ENCODE measurements around the gene OR6C75.
"Not testable (repeated sequence)": the region's sequence is repeated elsewhere in the genome, so short reads cannot be mapped to it uniquely, and the experiment has no call there.

Gene OR6C75
- total RNA-seq = 0 to 0.07 (median 0) reads per million in 18 experiments

DNA sequence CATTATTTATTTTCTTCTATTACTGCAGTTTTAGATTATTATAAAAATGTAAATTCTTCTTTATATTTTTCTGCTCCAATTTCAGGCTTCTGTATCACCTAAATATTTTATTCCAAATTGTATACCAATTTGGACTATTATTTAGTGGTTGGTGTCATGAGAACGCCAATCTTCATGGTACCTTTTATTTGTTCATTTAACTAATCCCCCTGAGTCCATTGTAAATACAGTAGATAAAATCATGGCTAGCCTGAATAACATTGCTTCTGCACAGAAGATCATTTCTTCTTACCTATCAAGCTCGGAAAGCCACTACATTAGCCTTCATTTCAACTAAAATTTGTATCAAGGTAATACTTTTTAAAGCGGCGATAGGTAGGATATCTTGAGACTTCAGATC, at the start of gene OR6C75:
OR6C75 (plus strand) TSS at position 301 of the 400 bp plus-strand sequence. CDS start 2,136 bp downstream, outside the sequence.
- no peak for DNase-seq

DNA sequence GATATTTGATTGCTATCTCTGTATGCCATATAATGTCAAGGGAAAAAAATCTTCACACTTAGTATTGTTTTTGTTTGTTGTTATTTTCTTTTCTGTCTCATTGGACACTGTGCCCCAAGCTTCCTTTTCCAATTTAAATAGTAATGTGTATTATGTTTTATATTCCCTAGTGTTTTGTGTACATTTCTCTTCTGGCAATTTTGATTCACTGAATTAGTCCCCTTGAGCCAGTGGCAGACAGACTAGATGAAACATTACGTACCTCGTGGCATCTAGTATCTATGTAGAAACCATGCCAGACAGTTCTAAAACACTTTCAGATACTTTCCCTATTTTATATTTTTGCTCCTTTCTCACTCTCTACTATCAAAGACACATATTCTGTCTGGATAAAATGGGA, 48.7 kb upstream of the OR6C75 start, which contains the start of gene OR6C1:
OR6C1 (plus strand) TSS at position 301 of the 400 bp plus-strand sequence. CDS start 6,257 bp downstream, outside the sequence.
- DNase-seq = no peak

DNA sequence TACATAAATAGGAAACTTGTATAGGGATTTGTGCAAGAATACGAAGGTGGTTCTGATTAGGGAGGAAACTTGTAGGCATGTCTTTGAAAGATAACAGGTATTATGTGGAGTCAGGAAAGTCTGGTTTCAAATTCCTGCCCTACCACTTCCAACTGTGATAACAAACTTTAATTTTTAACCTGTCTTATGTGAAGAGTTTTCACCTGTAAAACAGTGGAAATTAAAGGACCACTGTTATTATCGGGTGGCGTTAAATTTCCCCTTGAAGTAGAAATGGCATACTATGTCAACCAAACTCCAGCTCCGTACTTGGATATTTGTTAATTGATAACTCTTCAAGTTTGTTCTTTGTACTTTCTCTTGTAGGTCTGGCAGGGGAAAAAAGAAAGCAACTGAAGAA, 42.6 kb upstream of the OR6C75 start:
- no peak for DNase-seq

DNA sequence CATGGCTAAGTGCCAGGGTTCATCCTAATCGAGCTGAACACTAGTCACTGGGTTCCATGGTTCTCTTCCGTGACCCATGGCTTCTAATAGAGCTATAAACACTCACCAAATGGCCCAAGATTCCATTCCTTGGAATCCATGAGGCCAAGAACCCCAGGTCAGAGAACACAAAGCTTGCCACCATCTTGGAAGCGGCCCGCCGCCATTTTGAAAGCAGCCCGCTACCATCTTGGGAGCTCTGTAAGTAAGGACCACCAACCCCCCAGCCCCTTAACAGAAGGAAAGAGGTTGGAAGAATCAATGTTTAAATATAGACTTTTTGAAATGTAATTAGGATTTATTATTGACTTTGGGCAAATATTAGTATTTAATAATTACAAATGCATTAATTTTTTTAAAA, 37.0 kb upstream of the OR6C75 start:
- not testable (repeated sequence) for DNase-seq

DNA sequence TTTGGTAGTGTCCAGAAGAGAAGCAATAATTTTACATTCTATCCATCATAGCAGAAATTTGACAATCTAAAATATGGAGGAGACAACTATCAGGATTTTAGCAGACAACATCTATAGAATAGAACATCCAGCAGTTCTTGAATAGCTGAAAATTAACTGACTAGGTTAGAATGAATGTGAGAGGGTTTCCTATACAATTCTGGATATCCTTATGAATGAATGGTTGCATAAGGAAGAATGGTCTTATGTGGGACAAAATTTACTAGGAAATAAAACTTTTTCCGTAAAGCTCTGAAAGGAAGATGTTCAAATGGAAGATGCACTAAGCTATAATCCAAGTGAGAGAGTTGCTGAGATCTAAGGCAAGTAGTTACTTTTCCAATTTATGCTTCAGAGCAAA, 32.3 kb upstream of the OR6C75 start, which contains the start of gene OR6C3:
OR6C3 (plus strand) TSS at position 301 of the 400 bp plus-strand sequence. CDS start 955 bp downstream, outside the sequence.
- no peak for DNase-seq

DNA sequence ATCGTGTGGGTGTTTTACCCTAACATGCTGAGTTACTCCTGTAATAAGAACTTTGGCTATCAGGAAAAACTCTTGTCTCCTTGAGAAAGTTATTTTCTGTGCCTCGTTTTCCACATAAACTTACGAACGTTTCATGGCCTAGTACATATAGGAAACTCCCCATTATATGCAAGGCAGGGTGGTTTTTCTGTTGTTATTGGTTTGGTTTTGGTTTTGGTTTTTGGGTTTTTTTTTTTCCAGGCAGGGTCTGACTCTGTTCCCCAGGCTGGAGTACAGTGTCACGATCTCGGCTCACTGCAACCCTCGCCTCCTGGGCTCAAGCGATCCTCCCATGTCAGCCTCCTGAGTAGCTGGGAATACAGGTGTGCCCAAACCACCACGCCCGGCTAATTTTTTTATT, 26.8 kb upstream of the OR6C75 start:
- no peak for DNase-seq

DNA sequence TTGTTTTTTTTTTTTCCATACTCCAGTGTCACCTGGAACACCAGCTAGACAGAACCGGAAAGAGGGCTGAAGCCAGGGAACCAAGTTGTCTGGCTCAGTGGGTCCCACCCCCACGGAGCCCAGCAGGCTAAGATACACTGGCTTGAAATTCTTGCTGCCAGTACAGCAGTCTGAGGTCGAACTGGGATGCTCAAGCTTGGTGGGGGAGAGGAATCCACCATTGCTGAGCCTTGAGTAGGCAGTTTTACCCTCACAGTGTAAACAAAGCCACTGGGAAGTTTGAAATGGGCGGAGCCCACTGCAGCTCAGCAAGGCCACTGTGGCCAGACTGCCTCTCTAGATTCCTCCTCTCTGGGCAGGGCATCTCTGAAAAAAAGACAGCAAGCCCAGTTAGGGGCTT, 7.4 kb upstream of the OR6C75 start:
- not testable (repeated sequence) for DNase-seq

DNA sequence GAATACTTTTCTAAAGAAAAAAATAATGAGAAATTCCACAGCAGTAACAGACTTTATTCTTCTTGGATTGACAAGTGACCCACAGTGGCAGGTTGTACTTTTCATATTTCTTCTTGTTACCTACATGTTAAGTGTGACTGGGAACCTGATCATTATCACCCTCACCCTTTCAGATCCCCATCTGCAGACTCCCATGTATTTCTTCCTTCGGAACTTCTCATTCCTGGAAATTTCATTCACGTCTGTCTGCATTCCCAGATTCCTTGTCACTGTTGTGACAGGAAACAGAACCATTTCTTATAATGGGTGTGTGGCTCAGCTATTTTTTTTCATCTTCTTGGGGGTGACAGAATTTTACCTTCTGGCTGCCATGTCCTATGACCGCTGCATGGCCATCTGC, 2.3 kb downstream of the OR6C75 start:
- no peak for DNase-seq

DNA sequence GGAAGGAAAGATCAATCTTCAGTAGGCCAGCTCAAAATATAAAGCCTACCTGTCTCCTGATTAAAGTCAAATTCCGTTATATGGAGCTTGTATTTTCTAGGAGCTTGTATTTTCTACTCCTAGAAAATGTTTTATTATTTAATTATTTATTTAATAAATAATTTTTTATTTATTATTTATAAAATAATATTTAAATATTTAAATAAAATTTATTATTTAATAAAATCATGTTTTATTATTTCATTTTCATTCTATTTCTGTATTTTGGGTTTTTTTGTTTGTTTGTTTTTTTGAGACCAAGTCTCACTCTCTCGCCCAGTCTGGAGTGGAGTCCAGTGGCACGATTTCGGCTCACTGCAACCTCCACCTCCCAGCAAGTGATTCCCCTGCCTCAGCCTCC, 9.7 kb downstream of the OR6C75 start:
- DNase-seq = no peak

DNA sequence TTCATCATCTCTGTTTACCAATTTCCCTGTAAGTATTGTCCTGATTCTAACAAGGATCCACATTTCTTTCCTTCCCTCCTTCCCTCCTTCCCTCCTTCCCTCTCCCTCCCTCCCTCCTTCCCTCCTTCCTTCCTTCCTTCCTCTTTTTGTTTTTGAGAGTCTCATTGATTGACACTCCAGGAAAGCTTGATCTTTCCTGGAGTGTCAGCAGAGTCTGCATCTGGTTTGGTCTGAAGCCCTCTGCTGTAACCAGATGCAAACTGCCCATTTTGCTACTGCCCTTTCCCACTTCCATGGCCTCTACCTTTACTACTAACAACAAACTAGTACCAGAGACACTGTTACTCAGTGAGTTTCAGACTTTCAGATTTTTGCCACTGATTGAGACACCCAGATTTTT, 23.1 kb downstream of the OR6C75 start:
- DNase-seq = no peak

DNA sequence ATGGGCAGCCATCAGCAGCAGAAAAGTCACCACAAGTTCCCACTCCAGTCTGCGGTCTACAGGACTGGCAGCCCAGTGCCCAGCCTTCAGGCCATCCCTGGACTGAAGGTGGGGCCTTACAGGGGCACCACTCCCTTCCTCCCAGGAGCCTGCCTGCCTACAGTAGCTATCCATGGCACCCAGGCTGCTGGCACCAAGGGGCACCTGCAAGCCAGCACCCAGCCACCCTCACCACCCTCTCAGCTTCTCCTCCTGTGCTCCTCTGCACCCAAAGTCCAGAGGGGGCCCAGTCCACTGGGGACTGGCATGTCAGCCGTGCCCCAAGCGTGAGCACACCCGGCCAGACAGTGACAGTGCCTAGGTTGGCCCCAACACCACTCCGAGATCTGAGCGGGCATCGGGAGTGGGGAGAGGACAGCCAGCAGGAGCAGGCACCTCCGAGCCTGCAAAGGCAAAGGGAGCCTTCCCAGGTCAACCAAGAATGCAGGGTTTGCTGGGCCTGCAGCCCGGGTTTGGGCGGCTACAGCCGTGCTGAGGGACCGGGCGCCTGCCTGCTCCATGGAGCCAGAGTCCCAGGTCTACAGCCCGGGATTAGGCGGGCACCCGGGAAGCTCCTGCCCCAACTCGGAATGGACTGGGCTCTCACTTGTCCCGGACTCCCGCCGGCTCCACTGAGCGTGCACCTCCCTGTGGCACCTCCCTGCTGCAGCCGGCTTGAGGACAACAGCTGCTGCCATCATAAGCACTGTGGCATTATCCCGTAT, 29.4 kb downstream of the OR6C75 start:
- no peak for DNase-seq

DNA sequence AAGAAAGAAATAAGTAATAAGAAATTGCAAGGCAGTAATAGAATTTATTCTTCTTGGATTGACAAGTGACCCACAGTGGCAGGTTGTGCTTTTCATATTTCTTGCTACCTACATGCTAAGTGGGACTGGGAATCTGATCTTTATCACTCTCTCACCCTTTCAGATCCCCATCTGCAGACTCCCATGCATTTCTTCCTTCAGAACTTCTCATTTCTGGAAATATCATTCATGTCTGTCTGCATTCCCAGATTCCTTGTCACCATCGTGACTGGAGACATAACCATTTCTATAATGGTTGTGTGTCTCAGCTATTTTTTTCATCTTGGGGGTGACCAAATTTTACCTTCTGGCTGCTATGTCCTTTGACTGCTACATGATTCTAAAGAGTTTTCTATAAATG, 33.6 kb downstream of the OR6C75 start:
- no peak for DNase-seq

DNA sequence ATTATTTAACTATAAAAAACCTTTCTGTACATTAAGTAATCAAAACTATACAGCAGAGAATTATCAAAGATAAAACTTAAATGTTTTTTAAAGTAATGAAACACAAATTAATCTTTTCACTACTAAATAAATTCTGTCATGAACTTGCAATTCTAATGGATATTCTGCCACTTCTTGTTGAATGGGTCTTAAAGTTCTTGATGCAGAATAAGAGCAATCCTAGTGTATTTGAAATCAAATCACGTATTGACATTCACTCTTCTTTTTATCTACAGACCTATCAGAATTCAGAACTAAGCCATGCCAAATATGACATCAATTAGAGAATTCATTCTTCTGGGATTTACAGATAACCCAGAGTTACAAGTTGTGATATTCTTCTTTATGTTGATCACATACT, 37.5 kb downstream of the OR6C75 start, which contains the start of gene OR6C65:
OR6C65 (plus strand) TSS at position 301 of the 400 bp plus-strand sequence; CDS start at position 301, 0 bp downstream.
- DNase-seq = no peak

DNA sequence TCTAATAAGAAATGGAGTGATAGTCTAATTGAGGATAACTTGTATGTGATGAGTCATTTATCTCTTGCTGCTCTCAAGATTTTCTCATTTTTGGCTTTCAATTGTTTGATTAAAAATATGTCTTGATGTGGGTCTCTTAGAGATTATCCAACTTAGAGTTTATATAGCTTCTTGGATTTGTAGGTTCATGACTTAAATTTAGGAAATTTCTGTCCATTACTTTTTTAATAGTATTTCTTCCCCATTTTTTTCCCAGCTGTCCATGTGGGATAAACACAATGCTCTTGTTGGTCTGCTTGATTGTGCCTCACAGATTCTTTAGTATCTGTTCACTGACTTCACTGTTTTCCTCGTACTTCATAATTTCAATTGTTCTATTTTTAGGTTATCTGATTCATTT, 45.1 kb downstream of the OR6C75 start:
- no peak for DNase-seq

DNA sequence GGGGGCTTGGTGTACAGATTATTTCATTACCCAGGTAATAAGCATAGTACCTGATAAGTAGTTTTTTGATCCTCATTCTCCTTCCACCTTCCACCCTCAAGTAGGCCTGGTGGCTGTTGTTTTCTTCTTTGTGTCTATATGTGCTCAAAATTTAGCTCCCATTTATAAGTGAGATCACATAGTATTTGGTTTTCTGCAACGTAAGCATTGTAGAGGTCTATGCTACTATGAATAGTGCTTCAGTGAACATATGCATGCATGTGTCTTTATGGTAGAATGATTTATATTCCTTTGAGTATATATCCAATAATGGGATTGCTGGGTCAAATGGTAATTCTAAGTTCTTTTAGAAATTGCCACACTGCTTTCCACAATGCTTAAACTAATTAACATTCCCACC, 46.4 kb downstream of the OR6C75 start:
- not testable (repeated sequence) for DNase-seq

DNA sequence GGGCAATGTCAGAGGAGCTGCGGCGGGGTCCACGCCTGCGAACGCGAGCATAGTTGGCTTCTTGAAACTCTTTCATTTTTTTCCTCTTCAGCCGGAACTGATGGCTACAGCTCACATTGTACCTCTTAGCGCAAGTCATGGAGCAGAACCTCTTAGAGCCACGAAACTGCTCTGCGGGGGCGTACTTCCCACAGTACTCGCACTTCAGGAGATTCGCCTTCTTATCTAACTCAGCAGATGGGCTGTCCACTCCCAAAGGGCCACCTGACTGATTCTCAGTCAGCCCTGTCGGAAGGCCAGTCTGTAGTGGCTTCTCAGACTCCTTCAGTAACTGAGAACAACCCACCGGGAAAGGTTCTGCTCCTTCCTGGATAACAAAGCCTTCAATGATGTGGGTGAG, 49.4 kb downstream of the OR6C75 start:
- DNase-seq = not testable (repeated sequence)

DNA sequence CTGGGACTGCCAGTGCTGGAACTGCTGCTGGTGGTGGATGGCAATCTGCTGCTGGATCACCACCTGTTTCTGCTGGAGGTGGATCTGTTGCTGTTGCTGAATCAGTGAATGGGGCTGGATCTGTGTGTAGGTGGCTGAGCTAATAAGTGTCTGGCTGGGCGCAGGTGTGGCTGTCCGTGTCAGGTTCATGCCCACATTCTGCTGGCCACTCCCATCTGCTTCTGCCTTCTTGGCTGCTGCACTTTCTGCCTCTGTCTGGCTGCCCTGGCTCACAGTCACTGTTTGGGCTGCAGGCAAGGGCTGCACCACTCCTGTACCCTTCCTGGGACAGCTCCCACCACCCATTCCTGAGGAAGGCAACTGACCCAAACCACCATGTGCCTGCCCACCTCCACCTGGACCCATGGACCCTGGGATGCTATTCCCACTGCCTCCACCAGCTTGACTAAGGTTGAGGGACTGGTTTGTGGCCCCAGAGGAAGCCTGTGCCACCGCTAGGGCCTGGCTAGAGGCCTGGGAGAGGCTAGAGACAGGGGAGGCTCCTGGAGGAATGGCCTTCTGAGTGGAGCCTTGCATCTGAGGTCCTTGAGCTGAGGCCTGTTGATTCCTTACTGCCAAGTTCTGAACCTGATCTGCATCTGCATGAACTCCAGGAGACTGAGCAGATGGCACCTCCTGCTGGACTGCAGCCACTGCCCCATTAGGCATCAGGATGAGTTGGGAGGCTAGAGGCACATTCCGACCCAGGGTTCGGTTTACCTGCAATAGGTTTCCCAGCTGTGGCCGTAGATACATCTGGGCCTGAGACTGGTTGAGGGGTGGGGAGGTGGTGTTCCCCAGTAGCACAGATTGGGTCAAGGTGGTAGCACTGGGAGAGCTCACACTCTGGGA, 51.0 kb downstream of the OR6C75 start:
- not testable (repeated sequence) for DNase-seq

DNA sequence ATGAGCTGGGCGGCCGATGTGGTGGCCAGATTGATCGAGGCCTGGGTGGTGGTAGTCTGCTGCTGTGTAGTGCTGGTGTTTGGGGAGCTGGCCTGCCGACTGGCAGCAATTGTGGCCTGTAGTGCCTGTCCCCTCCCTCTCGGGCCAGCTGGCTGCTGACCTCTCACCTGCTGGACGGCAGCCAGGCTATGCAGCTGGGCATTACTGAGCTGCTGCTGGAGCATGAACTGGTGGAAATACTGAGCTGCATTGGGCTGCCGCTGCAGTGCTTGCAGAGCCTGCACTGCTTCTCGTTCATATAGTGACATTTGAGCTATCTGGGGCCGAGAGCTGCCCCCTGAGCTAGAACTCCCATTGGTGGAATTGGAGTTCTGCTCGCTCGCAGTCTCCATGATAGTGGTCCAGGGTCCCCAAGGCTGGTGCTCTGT, 51.6 kb downstream of the OR6C75 start:
- DNase-seq = not testable (repeated sequence)

DNA sequence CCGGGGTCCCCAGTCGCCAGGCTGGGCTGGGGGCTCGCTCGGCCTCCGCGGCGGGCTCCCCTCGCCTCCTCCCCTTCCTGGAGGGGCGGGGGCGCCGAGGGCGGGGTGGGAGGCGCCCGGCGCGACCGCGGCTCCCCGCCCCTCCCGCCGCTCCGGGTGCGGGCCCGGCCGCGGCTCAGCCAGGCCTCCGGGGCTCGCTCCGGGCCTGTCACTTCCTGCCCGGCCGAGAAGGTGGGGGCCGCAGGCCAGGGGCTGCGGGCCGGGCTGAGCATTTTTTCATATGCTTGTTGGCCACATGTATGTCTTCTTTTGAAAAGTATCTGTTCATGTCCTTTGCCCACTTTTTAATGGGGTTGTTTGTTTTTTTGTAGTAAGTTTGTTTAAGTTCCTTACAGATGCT, 52.1 kb downstream of the OR6C75 start:
- not testable (repeated sequence) for DNase-seq

DNA sequence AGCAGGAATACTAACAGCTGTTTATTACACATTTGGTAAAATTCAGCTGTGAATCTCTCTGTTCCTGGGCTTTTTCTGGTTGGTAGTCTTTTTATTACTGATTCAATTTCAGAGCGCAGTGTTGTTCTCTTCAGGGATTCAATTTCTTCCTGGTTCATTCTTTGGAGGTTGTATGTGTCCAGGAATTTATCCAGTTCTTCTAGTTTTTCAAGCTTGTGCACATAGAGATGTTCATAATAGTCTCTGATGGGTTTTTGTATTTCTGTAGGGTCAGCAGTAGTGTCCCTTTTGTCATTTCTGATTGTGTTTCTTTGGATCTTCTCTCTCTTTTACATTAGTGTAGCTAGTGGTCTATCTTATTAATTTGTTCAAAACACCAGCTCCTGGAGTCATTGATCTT, 54.2 kb downstream of the OR6C75 start:
- DNase-seq = no peak

All from inflammatory macrophage (primary cell).